ENCODE data around the gene KBTBD7. TPM values are rescaled to one million over a fixed set of nuclear protein-coding genes. Genes with fewer than 3 reads are reported as not detected.

KBTBD7 gene
- total RNA-seq, 1 donor from 2014 or later, result 12.2 TPM

DNA sequence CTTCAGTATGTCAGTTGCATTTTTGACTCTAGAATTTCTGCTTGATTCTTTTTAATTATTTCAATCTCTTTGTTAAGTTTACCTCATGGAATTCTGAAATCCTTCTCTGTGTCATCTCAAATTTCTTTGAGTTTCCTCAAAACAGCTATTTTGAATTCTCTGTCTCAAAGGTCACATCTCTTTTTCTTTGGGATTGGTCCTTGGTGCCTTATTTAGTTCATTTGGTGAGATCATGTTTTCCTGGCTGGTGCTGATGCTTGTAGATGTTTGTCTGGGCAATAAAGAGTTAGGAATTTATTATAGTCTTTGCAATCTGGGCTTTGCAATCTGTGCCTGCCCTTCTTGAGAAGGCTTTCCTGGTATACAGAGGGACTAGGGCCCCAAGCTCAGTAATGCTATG is 18.5 kb upstream of the KBTBD7 start:
- peaks cover 3% of the 10 kb centered on the region for H3K36me3 Mint-ChIP-seq (ENCODE audit: unreplicated experiment)
- DNase-seq (ENCODE audit: extremely low spot score, unreplicated experiment), result no peak
- peaks cover 8% of the 10 kb centered on the region for H3K4me1 Mint-ChIP-seq (ENCODE audit: unreplicated experiment)
- TF ChIP-seq CTCF (IDR thresholded peaks at IDR 0.05), result no peak
- H3K4me3 Mint-ChIP-seq (ENCODE audit: unreplicated experiment), result no peak overlapping the region
- no peaks in the 10 kb centered on the region for H3K27me3 Mint-ChIP-seq (ENCODE audit: unreplicated experiment)
- no peak overlapping the region for H3K27ac Mint-ChIP-seq (ENCODE audit: unreplicated experiment)
- peaks cover 34% of the 10 kb centered on the region for H3K9me3 Mint-ChIP-seq (ENCODE audit: unreplicated experiment)

GRCh38 chr13:41211062-41211461 is 16.7 kb upstream of the KBTBD7 start:
- no peak overlapping the region for H3K27ac Mint-ChIP-seq (ENCODE audit: unreplicated experiment)
- TF ChIP-seq CTCF (IDR thresholded peaks at IDR 0.05), result no peak
- no peaks in the 10 kb centered on the region for H3K27me3 Mint-ChIP-seq (ENCODE audit: unreplicated experiment)
- peaks cover 3% of the 10 kb centered on the region for H3K36me3 Mint-ChIP-seq (ENCODE audit: unreplicated experiment)
- peaks cover 3% of the 10 kb centered on the region for H3K4me1 Mint-ChIP-seq (ENCODE audit: unreplicated experiment)
- peaks cover 44% of the 10 kb centered on the region for H3K9me3 Mint-ChIP-seq (ENCODE audit: unreplicated experiment)
- no peak overlapping the region for H3K4me3 Mint-ChIP-seq (ENCODE audit: unreplicated experiment)
- no peak for DNase-seq (ENCODE audit: extremely low spot score, unreplicated experiment)

DNA sequence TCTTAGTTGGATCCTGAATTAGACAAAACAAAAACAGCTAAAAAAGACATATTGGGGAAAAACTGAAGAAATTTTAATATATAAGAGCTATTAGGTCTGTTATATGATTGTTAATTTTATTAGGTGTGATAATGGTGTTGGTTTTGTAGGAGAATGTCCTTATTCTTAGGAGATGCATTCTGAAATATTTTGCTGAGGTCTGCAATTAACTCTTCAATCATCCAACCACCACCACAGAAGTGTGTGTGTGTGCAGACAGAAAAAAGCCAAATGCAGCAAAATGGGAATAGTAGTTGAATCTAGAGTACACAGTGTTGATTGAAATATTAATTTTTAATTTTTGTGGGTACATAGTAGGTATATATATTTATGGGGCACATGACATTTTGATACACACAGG is 12.1 kb upstream of the KBTBD7 start:
- Mint-ChIP-seq H3K9me3 (ENCODE audit: unreplicated experiment) (peaks cover 38% of the 10 kb centered on the region), H3K36me3 (ENCODE audit: unreplicated experiment) (peaks cover 3% of the 10 kb centered on the region), H3K4me1 (ENCODE audit: unreplicated experiment) (no peaks in the 10 kb centered on the region), H3K4me3 (ENCODE audit: unreplicated experiment) (no peak overlapping the region), H3K27ac (ENCODE audit: unreplicated experiment) (no peak overlapping the region), H3K27me3 (ENCODE audit: unreplicated experiment) (no peaks in the 10 kb centered on the region)
- DNase-seq (ENCODE audit: extremely low spot score, unreplicated experiment), result no peak
- TF ChIP-seq CTCF (IDR thresholded peaks at IDR 0.05), result no peak

DNA sequence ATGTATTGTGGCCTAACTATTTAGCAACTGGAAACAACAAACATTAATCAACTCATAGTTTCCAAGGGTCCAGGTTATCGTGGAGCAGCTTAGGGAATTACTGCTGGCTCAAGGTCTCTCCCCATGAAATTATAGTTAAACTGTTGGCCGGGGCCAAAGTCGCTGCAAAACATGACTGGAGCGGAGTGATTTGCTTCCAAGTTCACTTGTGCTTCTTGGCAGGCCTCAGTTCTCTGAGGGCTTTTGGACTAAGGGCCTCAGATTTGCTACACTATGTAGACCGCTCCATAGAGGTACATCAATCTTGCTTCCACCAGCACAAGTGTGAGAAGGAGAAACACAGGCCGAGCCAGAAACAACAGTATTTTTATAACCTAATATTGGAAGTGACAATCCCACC is 9.4 kb upstream of the KBTBD7 start:
- TF ChIP-seq CTCF (IDR thresholded peaks at IDR 0.05), result no peak
- Mint-ChIP-seq H3K4me1 (ENCODE audit: unreplicated experiment) (no peaks in the 10 kb centered on the region), H3K27ac (ENCODE audit: unreplicated experiment) (no peak overlapping the region), H3K27me3 (ENCODE audit: unreplicated experiment) (no peaks in the 10 kb centered on the region), H3K9me3 (ENCODE audit: unreplicated experiment) (peaks cover 19% of the 10 kb centered on the region), H3K36me3 (ENCODE audit: unreplicated experiment) (no peaks in the 10 kb centered on the region), H3K4me3 (ENCODE audit: unreplicated experiment) (no peak overlapping the region)
- DNase-seq (ENCODE audit: extremely low spot score, unreplicated experiment), result no peak

- no peaks in the 10 kb centered on the region for H3K27me3 Mint-ChIP-seq (ENCODE audit: unreplicated experiment)
- H3K9me3 Mint-ChIP-seq (ENCODE audit: unreplicated experiment), result no peaks in the 10 kb centered on the region
- no peaks in the 10 kb centered on the region for H3K36me3 Mint-ChIP-seq (ENCODE audit: unreplicated experiment)
- no peak overlapping the region for H3K27ac Mint-ChIP-seq (ENCODE audit: unreplicated experiment)
- no peak for TF ChIP-seq CTCF (IDR thresholded peaks at IDR 0.05)
- no peaks in the 10 kb centered on the region for H3K4me1 Mint-ChIP-seq (ENCODE audit: unreplicated experiment)
- H3K4me3 Mint-ChIP-seq (ENCODE audit: unreplicated experiment), result no peak overlapping the region
- no peak for DNase-seq (ENCODE audit: extremely low spot score, unreplicated experiment)
Measured at GRCh38 chr13:41200126-41200525, 5.8 kb upstream of the KBTBD7 start.
